Activated T-helper 1 cell treated with anti-CD3 and anti-CD28 coated beads, Interleukin-2, amount 50 U/mL, for 16 hours (primary cell): Measurements from ENCODE around the gene ANO1.

Source experiments
- DNase-seq, 2 donors: peaks; one replicate each; pipeline ENCODE4 v3.0.0-alpha.2; 2020; ENCODE audit warnings: low read depth in 1 of 2, low spot score in 1 of 2

Gene ANO1

DNA sequence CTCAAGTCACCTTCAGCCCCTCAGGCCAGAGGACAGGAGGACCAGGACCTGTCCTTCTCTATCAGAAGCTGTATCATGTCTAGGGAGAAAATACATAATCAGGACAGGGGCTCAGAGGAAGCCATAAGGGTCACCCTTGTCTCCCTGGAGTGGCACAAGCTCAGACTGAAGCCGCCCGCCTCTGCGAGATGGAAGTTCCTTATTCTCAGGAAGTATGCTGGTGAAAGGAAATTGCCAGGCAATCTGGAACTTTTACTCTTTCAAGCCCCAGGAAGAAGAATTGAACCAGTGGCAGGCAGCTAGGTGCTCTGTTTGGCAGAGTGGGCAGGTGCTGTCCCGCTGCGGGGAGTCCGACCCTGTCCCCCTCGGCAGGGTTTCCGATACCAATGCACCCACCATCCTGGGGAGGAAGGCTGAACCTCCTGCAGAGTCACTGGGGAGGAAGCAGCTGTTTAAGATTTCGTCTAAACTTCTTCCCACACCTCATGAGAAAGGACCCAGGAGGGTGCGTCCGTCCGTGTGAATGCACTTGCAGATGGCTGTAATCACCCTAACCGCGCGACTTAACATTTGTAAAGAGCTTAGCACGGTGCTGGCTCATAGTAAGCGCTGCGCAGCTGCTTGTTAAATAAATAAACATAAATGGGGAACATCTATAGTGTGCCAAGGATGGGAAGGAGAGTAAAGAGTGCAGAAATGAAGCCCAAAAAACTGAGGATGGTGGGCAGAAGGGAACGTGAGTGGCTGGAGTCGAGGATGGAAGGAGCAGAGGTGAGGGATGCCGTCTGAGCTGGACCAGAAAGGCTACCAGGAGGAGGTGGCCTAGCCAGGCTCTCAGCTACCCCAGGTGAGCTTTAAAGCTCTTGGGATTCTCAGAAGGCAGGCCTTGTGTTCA lies 5.0 kb upstream of the ANO1 start:
- DNase-seq: no peak

DNA sequence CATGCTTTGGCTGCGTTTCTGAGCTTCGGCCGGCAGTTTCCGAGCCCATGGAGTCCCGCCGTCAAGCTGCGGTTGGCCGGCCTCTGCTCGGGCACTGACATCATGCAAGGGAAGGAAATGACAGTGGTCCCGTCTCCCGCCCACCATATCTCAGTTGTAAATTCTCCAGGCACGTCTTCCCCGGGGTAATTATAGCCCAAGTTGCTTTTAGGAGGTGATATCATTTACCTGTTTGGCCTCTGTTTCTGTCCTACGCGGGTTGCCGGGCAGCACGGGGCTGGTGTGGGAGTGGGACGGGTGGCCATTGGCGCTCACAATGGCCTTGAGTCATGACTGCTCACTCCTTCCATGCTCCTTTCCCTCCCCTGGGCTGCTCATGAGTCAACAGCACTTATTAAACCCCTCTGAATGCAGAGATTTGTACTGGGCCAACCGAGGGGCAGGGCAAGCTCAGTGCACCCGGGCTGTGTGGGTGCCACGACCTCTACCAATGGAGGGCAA lies 4.2 kb upstream of the ANO1 start:
- no peak for DNase-seq

DNA sequence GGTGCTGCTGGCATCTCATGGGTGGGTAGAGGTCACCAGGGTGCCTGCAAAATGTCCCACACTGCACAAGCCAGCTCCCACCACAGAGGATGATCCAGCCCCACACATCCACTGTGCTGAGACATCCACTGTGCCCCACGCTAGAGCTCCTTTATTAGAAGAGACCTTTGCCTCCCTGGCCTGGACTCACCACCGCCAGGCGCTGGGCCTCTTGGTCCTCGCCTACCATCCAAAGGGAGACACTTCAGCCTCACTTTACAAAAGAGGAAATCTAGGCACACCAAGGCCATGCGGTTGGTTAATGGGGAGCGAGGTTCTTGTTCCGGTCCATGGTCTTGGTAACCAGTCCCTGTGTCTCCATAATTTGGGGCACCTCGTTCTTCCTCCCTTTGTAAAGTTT lies 3.4 kb upstream of the ANO1 start:
- no peak for DNase-seq

DNA sequence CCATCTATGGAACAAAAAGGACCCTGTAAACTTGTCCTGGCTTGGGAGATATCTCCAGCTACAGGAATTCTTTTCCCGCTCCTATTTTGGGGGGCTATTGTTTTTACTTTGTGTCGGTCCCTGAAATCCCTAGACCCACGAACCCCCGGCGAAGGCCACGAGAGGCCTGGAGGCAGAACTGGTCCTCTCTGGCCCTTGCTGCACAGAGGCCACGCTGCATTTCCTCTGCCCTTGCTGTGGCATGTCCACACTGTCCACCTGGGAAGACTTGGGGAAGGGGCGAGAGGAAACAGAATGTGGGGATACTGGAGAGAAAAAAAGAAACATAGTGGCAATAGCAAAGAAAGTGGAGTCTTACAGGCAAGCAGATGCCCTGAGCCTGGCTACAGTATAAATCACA lies 2.3 kb upstream of the ANO1 start:
- DNase-seq: no peak

DNA sequence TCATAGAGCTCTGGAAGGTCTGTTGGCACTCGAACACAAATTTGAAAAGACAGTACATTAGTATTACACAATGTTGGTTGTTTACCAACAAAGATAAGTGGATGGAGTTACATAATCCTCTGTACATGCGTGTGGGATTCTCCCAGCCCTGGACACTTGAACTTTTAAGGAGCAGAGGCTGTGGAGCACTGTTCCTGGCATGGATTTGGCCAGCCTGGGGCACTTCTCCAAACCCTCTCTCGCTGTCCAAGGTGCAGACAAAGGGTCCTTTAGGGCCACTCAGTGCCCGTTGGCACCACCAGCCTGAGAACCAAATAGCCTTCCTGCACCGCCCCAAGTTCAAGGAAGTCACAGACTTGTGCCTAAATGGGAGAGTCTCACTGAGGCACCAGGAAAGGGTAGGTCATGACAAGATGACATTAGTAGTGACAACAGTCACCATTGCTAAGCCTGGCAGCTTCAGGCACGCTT lies 1.6 kb upstream of the ANO1 start:
- no peak for DNase-seq

DNA sequence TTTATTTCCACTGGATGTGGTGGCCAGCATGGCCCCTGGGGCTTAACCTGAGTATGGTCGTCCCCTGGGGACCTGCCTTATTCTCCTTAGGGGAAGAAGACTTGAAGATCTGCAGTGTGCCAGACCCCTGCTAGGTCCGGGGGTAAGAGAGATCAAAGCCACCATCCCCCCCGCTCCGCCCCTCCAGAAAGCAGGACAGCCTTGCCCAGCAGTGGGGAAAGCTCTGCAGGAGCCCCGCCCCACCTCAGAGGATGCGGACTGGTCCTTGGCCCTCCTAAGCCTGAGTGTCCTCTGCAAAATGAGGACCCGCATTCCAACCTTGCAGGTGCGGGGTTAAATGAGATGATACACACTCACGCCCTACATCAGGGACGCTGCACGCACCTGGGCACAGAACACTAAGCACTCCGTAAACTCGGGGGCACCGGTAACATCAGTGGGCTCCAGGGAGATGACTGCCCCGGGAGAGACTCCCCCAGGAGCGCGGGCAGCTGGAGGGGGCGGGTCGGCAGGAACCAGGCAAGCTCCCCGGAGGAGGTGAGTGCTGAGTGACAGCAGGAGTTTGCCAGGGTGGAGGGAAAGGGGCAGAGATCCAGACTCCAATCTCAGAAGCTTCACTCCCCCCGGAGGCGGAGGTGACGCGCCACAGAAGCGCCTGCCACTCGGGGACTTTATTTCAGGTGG lies 564 bp upstream of the ANO1 start:
- no peak for DNase-seq

DNA sequence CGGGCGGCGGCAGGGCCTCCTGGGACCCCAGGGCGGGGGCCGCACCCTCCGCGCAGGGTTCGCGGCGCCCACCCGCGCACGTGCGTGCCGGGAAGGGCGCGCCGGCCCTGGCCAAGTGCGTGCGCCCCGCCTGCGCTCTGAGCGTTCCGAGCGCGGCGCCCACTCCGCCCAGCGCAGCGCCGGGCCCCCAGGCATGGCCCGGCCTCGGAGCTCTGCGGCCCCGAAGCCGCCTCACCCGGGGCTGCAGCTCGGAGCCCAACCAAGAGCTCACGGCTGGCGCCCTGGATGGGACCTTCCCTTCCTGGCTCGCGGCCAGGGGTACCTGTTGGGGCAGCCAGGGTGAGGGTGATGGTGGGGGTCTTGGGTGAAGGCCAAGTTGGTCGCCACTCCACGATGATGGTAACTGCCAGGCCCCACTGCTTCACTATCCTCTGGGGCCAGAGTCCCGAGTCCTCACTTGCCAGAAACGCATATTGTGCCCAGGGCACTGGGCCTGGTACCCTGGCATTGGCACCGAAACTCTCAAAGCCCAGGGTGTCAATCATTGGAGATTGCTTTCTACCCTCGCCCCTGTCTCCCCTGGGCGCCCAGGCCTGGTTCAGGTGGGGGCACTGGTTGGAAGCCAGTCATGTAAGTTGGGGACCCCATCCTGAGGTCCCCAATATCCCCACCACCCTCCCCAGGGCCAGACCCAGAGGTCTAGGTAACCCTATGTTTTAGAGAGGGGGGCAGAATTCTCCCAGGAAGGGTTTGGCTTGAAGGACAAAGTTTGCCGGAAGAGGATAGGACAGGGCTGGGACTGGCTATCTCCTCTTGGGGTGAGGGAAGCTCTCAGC lies 882 bp downstream of the ANO1 start:
- no peak for DNase-seq

DNA sequence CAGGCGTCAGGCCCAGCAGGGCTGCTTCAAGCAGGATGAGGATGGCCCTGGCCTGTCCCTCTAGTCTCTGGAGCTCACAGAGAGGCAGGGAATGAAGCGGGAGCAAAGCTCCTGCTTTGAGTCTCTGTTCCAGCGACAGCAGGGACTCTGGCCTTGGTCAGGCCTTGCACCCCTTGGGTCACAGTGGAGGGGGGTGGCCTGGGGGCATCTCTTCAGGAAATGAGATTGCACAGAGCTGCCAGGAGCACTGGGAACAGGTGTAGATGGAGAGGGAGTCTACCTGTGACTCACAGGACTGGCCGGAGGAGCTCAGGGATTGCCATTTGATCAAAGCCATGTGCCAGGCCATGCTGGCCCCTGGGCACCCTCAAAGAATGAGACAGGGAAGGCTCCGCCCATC lies 1.6 kb downstream of the ANO1 start:
- no peak for DNase-seq

DNA sequence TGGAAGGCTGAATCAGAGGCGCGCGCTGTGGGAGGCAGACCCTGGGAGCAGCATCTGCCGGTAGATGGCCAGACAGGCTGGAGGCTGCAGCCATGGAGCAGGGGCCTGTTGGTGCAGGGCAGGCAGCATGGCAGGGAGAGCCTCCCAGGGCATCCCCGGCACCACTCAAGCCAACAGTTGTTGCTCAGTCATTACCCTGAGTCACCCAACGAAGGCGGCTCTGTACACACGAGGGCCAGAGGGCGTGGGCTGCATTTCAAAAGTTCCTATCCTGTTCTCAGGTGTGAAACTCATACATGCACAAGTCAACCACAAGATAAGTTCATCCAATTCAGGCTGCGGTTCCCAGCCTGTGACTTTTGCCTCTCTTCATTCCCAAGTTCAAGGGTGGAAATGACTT lies 2.6 kb downstream of the ANO1 start:
- DNase-seq: no peak

DNA sequence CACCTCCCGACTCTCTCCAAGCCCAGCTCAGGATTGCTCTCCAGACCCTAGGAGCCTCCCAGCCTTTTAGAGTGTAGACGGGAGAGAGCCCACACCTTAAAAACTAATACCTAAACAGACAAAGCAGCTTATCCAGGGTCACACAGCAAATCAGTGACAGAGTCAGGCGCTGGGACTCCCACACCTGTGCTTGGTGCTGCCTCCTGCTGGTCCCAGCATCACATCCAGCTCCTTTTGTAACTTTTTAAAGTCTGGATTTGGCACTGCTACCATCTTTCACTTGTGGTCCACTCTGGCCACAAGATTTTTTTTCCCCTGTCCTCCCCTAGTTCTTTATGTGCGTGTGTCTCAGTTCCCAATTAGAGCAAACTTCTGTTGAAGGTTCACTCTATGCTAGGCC lies 4.7 kb downstream of the ANO1 start:
- DNase-seq: no peak

DNA sequence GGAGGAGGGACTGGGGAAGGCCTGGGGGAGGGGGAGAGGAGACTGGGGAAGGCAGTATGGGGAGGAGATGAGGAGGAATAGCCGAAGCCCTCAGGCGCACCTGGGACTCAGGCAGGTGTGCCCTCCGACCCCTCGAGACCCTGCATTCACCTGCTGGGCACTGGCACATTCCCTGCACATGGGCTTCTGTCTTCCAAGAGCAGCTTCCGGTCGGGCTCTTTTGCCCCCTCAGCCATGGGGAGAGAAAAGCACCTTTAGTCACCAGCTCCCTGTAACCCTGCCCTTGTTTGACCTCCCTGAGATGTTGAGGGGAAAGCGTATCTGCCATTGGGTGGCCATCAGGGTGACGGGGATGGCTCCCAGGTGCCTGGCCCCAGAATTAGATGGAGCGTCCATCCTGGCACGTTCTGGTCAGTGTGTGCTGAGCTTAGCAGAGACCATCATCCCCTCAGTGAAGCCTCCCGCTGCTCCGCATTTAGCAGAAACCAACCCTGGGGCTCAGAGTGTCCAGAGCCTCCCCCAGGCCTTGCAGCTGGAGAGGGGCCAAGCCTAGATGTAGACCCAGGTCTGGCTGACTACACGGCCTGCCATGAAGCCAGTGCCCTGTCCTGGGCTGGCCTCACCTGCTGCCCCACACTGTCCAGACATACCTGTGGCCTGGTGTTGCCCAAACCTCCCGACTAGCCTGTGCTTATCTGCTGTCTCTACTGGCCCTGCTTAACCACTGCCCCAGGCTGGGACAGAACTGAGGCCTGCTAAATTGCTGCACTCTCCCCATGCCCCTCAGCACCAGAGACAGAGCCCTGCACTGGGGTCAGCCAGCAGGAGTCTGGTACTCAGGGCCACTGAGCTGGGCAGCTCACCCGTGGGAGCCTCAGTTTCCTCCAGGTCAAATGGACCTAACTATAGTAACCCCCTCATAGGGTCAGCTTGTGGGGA lies 6.2 kb downstream of the ANO1 start:
- DNase-seq: no peak

DNA sequence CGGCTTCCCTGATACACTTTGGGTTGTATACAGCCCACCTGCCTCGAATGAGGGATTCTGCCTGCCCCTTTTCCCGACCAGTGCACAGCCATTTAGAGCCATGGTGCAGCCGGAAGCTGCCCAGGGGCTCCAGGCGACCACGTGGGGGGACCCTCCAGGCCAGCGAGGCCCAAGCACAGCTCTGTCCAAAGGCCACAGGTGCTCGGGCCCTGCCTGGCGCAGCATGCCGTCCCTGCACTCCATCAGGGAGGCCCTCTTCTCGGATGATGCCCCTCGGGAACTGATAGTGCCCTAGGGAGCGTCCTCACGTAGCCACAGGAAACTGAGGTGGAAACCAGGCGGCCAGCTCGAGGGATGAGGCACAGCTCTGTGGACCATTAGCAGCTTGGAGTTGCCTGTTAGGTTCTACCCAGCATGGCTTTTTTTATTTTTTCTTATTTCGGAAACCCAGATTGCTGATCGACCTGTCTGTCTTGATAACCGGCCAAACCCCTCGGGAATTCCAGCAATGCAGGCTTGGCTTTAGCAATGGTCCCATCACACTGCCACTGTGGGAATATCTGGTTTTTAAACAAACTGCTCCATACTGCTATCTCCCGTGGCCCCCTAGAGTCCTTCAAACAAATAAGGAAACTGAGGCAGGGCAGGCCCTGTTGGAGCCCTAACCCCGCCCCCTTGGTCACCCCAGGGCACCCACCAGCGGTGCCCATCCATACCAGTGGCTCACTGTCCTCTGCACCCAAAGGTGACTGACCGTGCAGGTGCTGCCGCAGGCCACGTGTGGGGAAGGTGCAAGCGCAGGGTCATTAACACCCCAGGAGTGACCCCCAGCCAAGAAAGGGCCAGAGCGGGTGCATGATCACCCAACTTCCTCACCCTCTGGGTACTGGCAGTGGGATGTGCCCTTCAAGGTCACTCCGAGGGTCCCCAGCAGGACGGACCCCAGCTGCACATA lies 8.0 kb downstream of the ANO1 start:
- no peak for DNase-seq

DNA sequence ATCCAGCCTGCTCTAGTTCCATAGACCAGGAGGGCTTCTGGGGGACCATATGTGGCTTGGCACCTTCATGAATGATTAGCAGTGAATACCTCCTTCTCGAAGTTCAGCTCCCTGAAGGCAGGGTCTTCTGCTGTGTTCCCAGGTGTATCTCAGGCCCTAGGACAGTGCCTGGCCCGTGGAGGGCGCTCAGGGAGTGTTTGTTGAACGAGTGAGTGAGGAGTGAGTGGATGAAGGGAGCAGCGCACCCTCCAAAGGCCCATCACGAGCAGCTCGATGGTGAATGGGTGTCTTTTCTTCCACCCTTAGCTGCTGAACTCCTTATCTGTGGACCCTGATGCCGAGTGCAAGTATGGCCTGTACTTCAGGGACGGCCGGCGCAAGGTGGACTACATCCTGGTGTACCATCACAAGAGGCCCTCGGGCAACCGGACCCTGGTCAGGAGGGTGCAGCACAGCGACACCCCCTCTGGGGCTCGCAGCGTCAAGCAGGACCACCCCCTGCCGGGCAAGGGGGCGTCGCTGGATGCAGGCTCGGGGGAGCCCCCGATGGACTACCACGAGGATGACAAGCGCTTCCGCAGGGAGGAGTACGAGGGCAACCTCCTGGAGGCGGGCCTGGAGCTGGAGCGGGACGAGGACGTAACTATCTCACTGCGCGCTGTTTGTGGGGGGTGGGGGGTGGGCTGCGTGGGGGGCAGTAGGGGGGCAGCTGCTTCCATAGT lies 9.5 kb downstream of the ANO1 start:
- DNase-seq: no peak

DNA sequence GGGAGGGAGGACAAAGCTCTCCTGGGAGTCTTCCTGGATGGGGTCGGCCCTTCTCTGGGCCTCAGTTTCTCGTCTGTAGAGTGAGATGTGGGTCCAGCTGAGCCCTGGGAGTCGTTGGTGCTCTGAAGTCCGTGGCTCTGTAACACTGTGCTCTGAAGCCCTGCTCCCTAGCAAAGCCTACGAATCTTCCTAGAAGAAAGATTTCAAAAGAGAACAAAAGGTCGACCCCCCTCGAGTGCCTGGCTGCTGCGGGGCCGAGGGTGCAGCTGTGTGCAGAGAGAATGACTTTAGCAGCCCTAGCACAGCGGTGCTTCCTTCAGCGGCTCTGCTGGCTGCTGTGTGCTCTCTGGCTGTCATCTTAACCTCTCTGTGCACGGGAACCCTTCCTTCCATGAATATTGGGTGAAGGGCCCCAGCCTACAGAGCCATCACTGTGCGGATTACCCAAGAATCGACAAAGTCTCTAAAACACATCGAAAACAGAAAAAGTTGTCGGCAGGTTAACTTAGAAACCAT lies 10.7 kb downstream of the ANO1 start:
- DNase-seq: no peak

DNA sequence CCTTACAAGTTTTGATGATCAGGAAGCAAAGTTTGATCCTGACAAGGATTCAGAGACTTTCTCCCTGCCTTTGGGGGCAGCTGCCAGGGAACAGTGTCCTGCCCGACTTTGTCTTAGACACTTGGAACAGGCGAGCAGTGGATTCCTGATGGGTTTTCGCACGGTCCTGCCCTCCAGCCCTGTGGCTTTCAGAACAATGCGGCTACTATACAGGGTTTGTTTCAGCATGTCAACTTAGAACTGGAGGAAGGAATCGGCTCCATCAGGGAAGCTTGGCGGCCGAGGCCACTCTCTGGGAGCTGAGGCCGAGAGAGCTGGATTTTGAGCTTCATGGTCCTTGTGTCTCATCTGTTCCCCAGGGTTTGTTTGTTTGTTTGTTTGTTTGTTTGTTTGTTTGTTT lies 11.5 kb downstream of the ANO1 start:
- no peak for DNase-seq

DNA sequence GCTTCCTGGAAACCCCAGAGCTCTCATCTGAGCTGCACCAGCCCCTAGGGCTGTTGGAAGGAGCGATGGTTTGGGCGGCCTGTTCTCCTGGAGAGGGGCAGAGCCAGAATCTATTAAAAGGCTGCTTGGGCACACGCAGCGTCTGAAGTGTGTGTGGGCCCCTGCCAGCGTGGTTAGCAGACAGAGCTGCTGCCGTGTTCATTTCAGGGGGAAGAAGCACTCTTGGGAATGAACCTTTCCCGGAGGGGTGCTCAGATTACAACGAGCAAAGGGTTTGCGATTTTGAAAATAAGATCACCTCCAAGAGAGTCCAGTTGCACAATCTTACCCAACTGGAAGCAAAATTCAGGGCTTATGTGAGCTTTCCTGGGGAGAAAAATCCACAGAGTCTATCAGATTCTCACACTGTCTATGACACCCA lies 12.9 kb downstream of the ANO1 start:
- no peak for DNase-seq

DNA sequence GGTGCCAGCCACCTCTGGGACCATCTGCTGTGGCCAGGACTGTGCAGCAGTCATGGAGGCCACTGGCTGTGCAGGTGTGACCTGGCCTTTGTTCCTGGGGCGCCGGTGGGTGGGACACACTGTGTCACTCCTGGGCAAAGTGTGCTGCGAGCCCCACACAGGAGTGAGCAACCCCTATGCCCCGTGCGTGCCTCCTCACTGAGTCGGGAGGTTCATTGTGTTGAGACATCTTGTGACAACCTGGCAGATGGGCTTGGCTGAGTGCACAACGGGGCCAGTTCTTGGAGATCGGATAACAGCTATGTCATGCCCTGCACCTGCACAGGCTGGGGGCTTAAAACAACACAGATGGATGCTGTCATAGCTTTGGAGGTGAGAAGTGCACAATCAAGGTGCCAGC lies 13.5 kb downstream of the ANO1 start:
- DNase-seq: no peak

DNA sequence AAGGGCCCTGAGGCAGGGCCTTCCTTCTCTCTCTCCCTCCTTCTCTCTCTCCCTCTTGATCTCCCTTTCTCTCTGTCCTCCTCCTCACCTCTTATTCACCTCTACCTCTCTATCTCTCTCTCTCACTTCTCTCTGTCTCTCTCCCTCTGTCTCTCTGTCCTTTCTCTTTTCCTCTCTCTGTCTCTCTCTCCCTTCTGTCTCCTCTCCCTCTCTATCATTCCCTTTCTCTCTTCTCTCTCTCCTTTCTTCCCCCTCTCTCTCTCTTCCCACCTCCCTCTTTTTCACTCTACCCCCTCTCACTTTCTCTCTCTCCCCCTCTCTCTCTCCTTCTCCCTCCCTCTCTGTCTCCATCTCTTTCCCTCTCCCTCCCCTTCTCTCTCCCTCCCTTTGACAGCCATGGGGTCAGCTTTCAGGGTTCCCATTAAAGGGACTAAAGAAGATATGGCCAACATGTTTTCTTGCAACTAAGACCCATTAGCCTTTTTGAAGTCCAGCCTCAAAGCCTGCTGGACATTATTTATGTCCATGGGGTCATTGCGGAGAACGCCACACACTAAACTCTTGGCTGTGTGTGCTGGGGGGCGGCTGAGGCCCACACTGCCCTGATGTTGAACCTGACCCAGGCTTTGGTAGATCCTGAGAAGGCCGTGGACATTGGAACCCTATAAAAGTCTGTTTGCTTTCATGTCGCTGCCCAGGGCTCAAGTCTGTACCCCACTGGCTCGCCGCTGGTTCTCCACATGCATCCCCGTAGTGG lies 15.0 kb downstream of the ANO1 start:
- DNase-seq: no peak
